HG02642 (cell line): ENCODE data around the gene NEK9.
"Not testable (repeated sequence)": the region's sequence is repeated elsewhere in the genome, so short reads cannot be mapped to it uniquely, and the experiment has no call there.

Experiments
- ATAC-seq: cut with Tn5 transposase; IDR thresholded peaks from one replicate; pipeline ENCODE4 v1.9.1; 2021; ENCODE audit warnings: mild to moderate bottlenecking; ENCODE audit not compliant: unreplicated experiment, poor library complexity

The NEK9 gene

DNA sequence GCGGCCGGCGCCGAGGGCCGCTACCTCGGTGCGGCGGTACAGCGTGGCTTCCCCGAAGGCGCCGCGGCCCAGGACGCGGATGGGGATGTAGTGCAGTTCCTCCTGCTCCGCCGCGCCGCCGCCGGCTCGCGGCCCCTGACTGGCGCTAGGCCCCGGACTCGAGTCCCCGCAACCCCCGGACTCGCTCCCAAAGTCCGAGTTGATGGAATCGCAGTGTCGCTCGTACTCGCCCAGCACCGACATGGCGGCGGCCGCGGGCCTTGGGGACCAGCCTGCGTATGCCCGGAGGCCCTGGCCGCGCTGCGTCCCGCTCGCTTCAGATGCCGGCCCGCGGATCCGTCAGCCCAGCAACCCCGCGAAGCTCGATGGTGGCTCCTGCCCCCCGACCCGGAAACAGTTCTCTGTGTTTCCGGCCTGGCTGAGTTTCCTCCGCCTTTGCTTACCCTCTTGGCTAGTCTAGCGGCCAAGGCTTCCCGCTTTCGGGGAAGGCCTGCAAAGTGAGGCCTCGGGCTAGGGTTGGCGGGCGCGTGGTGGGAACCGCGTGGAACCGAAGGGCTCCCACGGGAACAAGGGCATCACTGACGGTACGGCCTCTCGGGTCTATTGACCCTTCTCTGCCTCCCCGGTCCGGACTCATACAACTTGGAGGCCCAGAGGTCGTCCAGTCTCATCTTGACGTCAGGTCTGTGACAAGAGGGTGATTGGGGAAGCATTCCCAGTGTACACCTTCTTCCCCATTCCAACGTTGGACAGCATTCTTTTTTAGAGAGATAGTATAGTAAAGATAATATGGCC lies at the start of gene NEK9:
NEK9 (minus strand) TSS at position 370 of the 795 bp plus-strand sequence; CDS start at position 243, 127 bp downstream.
- ATAC-seq = peak; percentile 92

- peak; percentile 82 for ATAC-seq
Measured at GRCh38 chr14:75176142-75176820, 49.4 kb upstream of the NEK9 start, which contains the start of gene TMED10. Gene TMED10, minus strand, starts transcription at chr14:75176612. Its CDS starts 33 bp downstream, at chr14:75176579.

GRCh38 chr14:75175677-75176141 lies 48.9 kb upstream of the NEK9 start:
- ATAC-seq = peak; percentile 1

DNA sequence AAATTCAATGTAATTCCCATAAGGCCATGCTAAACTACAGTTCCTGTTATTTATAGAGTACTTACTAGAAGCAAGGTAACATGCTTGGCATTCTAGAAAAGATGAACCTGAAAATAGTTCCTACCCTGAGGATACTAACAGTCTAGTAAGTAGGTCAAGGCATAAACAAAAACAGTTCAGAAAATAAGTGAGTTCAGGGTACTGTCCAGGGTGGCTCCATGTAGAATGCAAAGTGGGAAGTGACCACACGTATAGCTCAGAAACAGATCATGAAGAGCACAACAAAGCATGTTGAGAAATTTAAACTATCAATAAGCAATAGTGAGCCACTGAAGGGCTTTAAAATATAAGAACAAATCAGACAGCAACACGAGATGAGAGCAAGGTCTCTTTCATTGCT lies 47.2 kb upstream of the NEK9 start:
- ATAC-seq = no peak

GRCh38 chr14:75170772-75171171 lies 43.9 kb upstream of the NEK9 start:
- ATAC-seq = no peak

DNA sequence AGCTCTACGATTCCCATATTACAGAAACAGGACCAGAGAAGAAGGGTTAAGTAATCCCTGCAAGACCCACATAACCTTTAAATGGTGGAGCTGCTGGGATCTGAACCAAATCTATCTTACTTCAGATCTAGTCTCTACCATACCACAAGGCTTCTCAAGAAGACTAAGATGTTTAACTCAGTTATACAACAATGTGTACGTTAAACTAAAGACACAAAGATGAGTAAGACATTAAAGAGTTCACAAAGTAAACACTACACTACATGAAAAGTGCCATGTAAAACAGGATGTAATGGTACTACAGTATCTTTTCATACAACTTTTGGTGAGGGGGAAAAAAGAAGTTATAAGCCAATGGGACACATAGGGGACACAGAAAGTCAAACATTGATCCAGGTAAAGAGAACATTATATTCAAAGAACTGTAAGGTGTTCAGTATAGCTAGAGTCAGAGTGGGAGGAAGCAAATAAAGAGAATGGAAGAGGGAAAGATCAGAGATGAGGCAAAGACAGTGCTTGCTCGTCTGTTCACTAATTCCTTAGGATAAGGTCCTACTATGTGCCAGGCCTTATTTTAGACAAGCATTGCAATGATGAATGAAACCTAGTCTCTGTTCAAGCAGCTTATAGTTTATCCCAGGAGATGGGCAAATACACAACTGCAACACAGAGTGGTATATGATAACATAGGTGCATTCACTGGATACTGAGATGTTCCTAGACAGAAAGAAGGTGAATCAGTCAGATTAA lies 41.9 kb upstream of the NEK9 start:
- no peak for ATAC-seq

GRCh38 chr14:75167325-75167724 lies 40.5 kb upstream of the NEK9 start:
- ATAC-seq = no peak

DNA sequence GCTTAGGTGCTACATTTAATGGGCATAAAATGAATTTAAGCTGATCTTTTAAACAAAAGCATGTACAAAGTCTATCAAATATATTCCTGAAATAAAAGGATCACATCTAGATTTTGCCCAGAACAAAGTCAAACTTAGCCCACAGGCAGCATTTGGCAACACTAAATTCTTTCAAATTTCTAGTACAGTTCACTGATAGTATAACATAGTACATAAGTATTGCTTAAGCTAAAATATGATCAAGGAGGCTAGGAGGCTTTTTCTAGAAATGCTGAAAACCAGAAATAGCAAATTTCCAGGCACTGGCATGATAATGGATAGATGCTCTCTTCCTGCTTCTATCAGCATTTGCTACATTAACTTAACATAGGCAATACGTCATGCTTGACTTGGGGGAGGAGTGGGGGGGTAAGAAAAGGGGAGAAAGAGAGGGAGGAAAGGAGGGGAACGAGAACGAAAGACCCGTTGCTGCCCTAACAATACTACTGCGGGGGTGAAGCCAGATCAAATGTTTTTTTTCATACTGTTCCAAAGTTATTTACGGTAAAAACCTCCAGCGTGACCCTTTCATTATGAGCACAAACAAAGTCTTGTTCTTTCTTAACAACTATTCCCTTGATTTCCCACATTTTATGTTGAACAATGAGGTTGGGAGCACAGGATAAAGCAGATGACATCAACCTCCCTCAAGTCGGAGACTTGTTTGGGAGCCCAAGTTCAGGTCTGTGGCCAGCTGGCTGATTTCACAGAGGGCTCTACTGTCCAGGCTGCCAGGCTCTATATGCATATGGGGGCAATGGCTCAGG lies 38.9 kb upstream of the NEK9 start:
- no peak for ATAC-seq

DNA sequence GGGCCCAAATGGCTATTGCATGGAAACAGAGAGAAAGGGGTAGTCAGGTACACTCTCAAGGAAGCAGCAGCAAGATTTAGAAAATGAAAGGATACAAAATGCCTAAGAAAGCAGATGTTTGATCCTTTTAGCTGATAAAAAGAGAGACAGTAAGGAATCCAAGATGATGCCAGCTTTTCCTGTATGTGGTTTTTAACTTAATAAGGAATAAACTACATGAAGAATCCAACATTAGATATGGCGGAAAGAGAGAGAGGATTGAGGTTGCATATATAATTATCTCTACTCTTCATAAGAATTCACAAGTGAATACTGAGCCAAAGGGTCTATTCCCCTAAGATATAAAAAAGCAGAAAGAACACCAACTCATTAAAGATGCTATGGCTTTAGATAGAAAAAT lies 38.0 kb upstream of the NEK9 start:
- ATAC-seq = no peak

DNA sequence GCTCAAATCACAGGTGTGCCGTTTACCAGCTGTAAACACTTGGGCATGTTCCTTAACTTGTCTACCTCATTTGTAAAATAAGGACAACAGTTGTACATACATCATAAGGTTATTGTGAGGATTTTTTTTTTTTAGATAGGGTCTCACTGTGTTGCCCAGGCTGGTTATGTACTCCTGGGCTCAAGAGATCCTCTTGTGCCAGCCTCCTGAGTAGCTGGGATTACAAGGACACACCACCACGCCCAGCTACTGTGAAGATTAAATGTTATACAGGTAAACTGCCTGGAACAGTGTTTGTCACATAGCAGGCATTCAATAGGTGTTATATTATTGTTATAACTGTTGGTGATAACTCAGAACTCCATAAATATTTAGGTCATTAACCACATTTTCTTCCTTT lies 36.8 kb upstream of the NEK9 start:
- ATAC-seq = no peak

DNA sequence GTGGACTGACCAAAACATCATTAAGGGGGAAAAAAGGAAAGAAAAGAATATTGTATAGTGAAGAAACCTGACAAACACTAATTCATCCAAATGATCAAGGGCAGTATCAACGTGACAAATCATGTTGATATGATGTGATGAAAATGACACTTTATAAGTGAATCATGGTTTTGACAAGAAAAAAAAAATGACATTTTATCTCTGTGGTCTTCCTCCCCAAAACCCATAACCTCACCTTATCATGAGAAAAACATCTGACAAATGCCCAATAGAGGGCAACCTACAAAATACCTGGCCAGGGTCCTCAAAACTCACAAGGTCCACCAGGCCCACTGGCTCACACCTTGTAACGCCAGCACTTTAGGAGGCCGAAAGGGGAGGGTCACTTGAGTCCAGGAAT lies 35.8 kb upstream of the NEK9 start:
- no peak for ATAC-seq

DNA sequence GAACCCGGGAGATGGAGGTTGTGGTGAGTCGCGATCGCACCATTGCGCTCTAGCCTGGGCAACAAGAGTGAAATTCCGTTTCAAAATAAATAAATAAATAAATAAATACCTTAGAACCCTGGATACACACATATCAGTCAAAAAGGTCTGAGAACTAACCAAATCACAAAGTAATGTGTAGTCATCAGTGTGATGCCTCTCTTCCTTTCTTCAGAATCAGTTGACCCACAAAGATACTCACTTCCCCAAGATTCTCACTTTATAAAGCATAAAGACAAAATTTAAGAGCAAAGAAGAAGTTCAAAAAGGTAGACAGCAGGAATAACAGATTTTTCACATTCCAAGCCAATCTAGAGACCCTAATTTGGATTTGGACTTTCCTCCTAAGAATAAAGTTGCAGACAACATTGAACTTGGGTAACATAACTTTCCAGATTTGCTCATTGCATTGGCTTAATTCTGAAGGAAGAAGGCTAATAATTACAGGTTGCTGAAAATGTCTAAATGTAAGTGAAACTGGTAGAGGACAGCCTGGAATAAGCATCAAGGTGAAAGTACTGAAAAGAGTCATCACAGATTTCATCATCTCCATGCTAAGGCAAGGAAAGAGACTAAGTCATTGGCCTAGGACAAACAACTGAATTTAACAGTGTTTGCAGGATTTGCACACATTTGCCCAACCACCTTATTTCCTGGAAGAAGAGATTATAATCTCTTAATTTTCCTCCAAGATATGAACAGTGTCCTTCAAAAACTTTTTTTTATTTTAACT lies 32.2 kb upstream of the NEK9 start:
- peak; percentile 55 for ATAC-seq

GRCh38 chr14:75156901-75157300 lies 30.1 kb upstream of the NEK9 start:
- no peak for ATAC-seq

DNA sequence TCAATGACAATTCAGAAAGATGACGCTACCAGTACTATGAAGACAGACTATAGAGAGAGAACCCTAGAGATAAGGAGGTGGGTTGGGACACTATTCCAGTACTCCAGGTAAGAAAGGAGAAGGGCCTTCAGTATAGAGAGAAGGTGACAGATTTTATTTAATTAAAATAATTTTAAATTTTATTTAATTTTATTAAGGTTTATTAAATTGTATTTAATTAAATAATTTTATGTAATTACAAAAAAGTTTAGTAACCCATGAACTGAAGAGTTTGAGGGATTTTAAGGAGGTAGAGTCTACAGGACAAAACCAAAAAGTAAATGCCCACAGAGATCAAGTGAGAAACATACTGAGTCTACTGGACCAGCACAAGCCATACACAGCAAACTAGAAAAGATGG lies 29.3 kb upstream of the NEK9 start:
- ATAC-seq = no peak

- no peak for ATAC-seq
Measured at GRCh38 chr14:75155169-75155568, 28.3 kb upstream of the NEK9 start.

DNA sequence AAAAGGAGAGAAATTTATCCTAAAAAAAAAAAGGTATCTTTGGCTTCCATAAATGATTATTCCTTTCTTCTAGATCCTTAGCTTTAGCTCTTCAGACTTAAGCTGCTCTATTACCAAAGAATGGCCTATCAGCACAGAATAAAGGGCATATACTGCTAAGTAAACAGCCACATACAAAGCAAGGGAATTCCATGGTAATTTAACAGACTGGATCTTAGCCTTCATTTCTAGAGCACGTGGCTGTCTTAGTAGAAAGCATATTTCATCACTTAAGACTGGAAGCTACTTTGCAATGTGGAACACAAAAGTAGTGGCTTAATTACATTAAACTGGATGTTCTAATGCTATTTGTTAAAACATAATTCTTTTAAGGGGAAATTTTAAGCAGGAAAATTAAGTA lies 26.4 kb upstream of the NEK9 start:
- ATAC-seq = no peak

- no peak for ATAC-seq
Measured at GRCh38 chr14:75151851-75152250, 25.0 kb upstream of the NEK9 start.

- not testable (repeated sequence) for ATAC-seq
Measured at GRCh38 chr14:75150637-75151036, 23.8 kb upstream of the NEK9 start.

DNA sequence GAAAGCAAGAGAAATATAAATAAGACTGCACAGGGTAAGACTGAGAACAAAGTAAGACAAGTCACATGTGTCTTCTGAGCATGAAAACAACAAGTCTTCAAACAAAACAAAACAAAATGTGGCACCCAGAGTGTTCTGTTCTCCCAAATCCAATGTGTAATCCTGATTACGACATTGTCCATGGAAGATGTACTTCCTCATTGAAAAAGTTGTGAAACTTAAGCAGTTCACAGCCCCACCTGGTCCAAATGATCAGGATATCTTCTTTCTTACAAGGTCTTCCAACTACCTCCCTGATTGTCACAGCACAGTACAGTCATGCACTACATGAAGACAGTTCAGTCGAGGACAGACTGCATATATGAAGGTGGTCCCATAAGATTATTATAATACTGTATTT lies 23.3 kb upstream of the NEK9 start:
- ATAC-seq = no peak
